Measurements from ENCODE around the gene KCND3.

The KCND3 gene

DNA sequence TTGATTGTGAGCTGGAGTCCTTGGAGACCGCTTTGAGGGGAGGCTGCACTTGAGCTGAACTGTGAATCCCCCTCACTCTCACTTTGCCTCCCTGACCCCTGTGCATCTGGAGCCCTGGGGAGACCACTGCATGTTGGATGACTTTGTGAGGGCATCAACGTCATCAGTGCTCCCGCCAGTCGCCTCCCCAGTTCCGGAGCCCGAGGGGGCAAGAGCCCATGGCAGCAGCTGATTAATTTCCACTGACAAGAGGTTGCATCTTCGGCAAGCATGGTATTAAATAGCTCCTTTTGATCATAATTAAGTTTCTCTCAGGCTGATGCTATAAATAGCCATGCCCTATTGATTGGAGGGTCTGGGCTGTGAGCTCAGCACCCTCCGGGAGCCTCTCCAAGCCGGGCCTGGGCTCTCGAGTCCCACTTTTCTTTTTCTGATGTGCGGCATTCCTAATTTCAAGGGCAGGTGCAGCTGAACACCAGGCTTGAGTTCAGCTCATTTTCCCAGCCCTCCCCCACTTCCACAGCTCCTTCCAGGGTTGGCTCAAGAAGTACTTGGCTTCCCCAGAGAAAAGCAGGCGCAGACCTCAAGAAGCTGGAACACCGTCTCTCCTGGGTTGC, 33.2 kb downstream of the KCND3 start:
- TF ChIP-seq, protein P1, sequence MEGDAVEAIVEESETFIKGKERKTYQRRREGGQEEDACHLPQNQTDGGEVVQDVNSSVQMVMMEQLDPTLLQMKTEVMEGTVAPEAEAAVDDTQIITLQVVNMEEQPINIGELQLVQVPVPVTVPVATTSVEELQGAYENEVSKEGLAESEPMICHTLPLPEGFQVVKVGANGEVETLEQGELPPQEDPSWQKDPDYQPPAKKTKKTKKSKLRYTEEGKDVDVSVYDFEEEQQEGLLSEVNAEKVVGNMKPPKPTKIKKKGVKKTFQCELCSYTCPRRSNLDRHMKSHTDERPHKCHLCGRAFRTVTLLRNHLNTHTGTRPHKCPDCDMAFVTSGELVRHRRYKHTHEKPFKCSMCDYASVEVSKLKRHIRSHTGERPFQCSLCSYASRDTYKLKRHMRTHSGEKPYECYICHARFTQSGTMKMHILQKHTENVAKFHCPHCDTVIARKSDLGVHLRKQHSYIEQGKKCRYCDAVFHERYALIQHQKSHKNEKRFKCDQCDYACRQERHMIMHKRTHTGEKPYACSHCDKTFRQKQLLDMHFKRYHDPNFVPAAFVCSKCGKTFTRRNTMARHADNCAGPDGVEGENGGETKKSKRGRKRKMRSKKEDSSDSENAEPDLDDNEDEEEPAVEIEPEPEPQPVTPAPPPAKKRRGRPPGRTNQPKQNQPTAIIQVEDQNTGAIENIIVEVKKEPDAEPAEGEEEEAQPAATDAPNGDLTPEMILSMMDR (IDR thresholded peaks at IDR 0.05; ENCODE audit: borderline replicate concordance, insufficient read depth, low read depth, low read length) = no peak
- no peak overlapping the region for H3K4me3 ChIP-seq (ENCODE audit: low read depth, low read length)

DNA sequence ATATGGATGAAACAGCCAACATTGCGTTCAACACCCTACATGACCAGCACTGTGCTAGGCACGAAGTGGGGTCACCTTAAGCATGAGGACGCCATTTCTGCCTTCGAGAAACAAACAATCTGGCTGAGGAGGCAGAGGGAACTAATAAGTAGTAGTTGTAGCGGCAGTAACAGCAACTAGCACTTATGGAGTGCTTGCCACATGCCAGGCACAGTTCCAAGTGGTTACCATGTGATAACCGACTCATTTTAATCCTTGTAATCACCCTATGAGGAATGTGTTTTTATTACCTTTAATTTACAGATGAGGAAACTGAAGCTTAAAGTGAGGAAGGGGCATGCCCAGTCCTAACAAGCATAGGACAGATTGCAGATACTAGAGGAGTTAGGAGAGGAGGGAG, 33.7 kb downstream of the KCND3 start:
- TF ChIP-seq, protein P1 (IDR thresholded peaks at IDR 0.05; ENCODE audit: borderline replicate concordance, insufficient read depth, low read depth, low read length) = no peak
- H3K4me3 ChIP-seq (ENCODE audit: low read depth, low read length) = no peak overlapping the region

DNA sequence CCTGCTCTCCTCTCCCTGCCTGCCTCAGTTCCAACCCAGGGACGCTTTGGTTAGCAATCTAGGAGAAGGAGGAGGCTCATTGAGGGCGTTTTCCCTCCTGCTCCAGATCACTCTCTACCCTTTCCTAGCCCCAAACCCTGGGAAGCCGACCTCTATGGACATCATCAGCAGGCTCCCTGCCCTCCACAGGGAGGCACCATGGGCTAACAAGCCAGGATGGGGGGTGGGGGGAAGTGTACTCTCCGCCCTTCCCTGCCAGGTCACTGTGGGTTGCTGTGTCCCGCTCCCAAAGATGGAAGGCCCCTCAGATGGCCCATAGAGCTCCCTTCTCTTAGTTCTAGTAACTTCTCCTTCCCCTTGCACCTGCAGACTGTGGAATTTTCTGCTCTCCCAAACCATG, 35.7 kb downstream of the KCND3 start:
- no peak overlapping the region for H3K4me3 ChIP-seq (ENCODE audit: low read depth, low read length)
- TF ChIP-seq, protein P1 (IDR thresholded peaks at IDR 0.05; ENCODE audit: borderline replicate concordance, insufficient read depth, low read depth, low read length) = no peak

DNA sequence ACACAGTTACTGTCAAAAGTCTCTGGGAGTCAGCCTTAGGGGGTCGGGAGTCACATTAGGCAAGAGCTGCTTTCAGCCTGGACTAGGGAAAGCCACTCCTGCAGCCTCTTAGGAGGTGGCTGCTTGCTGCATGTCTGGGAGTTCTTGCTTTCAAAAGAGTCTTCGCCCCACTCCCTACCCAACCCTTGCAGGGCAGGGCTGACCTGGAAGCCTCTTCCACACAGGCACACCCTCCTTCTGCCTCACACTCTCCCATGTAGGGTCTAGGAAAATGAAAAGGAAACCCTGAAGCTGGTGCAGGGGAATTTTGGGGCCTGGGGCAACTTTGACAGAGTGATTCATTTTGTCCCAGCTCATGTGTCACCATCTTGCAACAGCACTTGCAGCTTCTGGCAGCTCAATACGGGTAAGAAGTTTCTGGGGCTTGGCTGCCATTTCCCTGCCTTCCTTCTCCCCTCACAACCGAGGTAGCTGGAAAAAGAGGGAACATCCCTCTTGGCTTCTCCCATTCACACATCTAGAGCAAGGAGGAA, 37.3 kb downstream of the KCND3 start:
- TF ChIP-seq, protein P1 (IDR thresholded peaks at IDR 0.05; ENCODE audit: borderline replicate concordance, insufficient read depth, low read depth, low read length) = no peak
- H3K4me3 ChIP-seq (ENCODE audit: low read depth, low read length) = no peak overlapping the region

DNA sequence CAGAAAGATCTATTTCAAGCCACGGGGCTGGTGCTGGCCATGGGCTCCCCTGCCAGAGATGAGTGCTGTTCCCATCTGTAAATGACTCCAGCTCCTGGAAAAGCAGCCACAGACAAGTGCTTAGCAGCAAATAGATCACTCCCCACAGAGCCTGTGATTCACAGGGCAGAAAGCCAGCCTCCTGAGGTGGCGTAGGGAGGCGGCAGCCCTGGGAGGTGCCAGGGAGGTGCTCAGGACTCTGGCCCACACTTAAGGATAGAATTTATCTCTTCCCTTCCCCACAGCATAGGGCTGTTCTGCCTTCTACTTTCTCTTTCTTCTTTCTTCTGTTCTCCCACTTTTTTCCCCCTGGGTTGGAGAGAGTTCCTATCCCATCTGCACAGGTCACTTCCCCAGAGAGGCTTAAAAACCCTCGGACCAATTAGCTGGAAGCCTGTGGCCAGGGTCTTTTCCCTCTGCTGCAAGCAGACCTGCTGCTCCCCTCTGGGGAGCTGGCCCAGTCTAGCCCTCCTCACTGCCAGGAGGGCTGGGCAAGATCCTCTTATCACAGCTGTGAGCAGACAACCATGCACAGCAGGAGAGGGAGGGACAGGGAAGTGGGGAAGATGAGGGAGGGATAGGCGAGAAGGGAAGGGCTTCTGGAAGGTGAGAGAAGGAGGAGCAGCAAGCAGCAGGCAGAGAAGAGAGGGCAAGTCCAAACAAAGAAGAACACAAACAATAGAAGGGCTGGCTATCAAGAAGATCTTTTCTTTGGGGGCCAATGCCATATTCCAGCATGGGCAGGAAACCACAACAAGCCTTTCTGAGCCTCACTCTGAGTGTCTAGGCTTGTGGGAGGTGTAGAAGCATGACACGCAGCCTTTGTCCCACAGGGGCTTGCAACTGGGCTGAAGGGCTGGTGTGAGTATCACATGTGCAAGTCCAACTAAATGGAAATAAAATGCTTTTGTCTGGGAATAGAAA, 41.0 kb downstream of the KCND3 start:
- H3K4me3 ChIP-seq (ENCODE audit: low read depth, low read length) = no peak overlapping the region
- TF ChIP-seq, protein P1 (IDR thresholded peaks at IDR 0.05; ENCODE audit: borderline replicate concordance, insufficient read depth, low read depth, low read length) = no peak

DNA sequence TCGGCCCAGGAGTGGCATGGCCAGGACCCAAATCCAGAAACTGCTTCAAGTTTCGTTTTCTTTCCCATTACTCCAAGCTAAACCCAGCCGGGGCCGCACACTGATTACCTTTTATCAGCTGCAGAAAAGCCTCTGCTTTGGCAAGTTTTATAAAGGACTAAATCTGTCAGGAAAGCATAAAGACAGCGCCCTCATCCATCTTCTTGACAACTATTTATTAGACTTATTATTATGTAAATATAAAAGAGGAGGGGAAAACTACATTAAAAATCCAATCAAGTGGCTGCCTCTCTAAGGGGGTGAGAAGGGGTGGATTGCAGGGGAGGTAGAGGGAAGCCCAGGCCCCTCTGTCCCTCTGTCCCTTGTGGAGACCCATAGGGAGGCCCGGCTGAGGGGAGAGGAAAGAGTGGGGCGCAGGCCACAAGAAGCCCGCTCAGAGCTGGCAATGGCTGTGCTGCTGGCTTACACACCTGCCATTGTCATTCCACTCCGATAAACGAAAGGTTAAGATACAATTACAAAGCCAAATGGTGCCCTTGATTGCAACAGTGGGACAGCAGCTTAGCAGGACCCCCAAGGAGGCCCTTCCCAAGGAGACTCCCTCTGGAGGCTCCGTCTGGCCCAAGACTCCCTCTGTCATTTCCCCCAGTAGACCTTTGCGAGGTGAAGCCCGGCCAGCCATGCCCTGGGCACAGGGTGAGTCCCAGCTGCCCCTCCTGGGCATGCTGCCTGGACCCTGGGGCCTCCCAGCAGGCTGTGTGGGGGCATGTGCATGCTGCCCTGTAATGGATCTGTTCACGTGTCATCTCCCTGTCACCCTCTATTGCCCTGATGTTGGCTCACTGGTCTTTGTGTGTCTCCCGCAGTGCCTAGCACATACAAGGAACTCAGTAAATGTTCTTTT, 45.4 kb downstream of the KCND3 start:
- TF ChIP-seq, protein P1 (IDR thresholded peaks at IDR 0.05; ENCODE audit: borderline replicate concordance, insufficient read depth, low read depth, low read length) = no peak
- H3K4me3 ChIP-seq (ENCODE audit: low read depth, low read length) = no peak overlapping the region

Measured in GM12875 (cell line).